ENCODE data around the gene REX1BD. TPM values are rescaled to one million over a fixed set of nuclear protein-coding genes. Genes with fewer than 3 reads are reported as not detected.

Gene REX1BD
- total RNA-seq, 1 experiment from 2014 or later: 97.1 TPM

GRCh38 chr19:18612772-18613588 is 24.4 kb downstream of the REX1BD start, which contains the start of gene TMEM59L:
TMEM59L (plus strand) TSS chr19:18612870; CDS start chr19:18612959, 89 bp downstream.
- no peak within 1 kb of the TSS; the same call in 1 of the 2 replicates for H3K27ac ChIP-seq (ENCODE audit: low read depth, low read length)
- BruUV-seq (replicated peaks): no TSS peak

More at GRCh38 chr19:18612772-18613588, 24.4 kb downstream of the REX1BD start, which contains the start of gene TMEM59L:
- no peaks in the 10 kb centered on the region for H3K9me3 ChIP-seq (ENCODE audit: control insufficient read depth in 1 of 2, insufficient read depth in 1 of 2, low read depth in 1 of 2, low read length in 2 of 2)
- ChIA-PET POLR2A (interaction anchor here (1.2 kb wide), 1 partner anchor 24 kb away, joined by 6 read pairs; no protein-coding TSS in a partner anchor), RAD21 (ENCODE audit: low non-redundant PET in 1 of 2, low total read pairs in 2 of 2, uncharacterized antibody in 2 of 2, unreplicated experiment in 2 of 2) (no interaction called here), CTCF (interaction anchor here (1.6 kb wide), 1 partner anchor 19 kb away, joined by 3 read pairs; no protein-coding TSS in a partner anchor)
- no peaks in the 10 kb centered on the region for H3K9me2 ChIP-seq (ENCODE audit: insufficient read depth)
- peak; percentile 55 for ATAC-seq
- H3K9ac ChIP-seq (ENCODE audit: low read length): peak within 1 kb of the TSS; percentile 30; the same call in 1 of the 2 replicates
- H3K36me3 ChIP-seq (ENCODE audit: control insufficient read depth in 1 of 2, insufficient read depth in 2 of 2, low read length in 2 of 2): no peaks in the 10 kb centered on the region
- no peak for DNase-seq (ENCODE audit: low read depth, low spot score)
- H3K79me2 ChIP-seq (ENCODE audit: insufficient read depth, low read length): no peaks in the 10 kb centered on the region
- no peaks in the 10 kb centered on the region for H4K20me1 ChIP-seq (ENCODE audit: insufficient read depth)
- intact Hi-C loops (cut with micrococcal nuclease): no loop called here
- peak within 1 kb of the TSS; percentile 42 to 59 for H3K4me3 ChIP-seq (replicated peaks in 1 of 2; ENCODE audit: low read depth in 1 of 2, low read length in 2 of 2)
- peaks cover 13 to 39% of the 10 kb centered on the region in 2 experiments for H3K4me1 ChIP-seq (ENCODE audit: control insufficient read depth in 1 of 2, insufficient read depth in 2 of 2, low read length in 2 of 2)
- H3K4me2 ChIP-seq (ENCODE audit: low read length): peak within 1 kb of the TSS; percentile 76
- no peak within 1 kb of the TSS for H2AFZ ChIP-seq (ENCODE audit: low read depth, low read length, poor library complexity, severe bottlenecking)
- TF ChIP-seq EGR1 (IDR thresholded peaks at IDR 0.05; ENCODE audit: low read depth) (no peak), SP1 (IDR thresholded peaks at IDR 0.05; ENCODE audit: low read depth) (no peak), JUND (IDR thresholded peaks at IDR 0.05) (no peak), EZH2phosphoT487 (IDR thresholded peaks at IDR 0.05; ENCODE audit: borderline replicate concordance) (no peak), MAX (IDR thresholded peaks at IDR 0.05) (no peak), REST (IDR thresholded peaks at IDR 0.05; ENCODE audit: low read depth) (no peak)
- H3K27me3 ChIP-seq (ENCODE audit: insufficient read depth, low read length): peaks cover 29% of the 10 kb centered on the region; the same call in 1 of the 2 replicates

All from HCT116 (cell line).